ENCODE results near the gene PDK3.

GRCh38 chrX:24423960-24424359 is 41.1 kb upstream of the PDK3 start:
- TF ChIP-seq CTCF (IDR thresholded peaks at IDR 0.05; ENCODE audit: low read depth, low read length), result no peak
- no peak for TF ChIP-seq EZH2phosphoT487 (IDR thresholded peaks at IDR 0.05; ENCODE audit: low read depth)
